ENCODE data around the gene ERC2.

ERC2 gene

DNA sequence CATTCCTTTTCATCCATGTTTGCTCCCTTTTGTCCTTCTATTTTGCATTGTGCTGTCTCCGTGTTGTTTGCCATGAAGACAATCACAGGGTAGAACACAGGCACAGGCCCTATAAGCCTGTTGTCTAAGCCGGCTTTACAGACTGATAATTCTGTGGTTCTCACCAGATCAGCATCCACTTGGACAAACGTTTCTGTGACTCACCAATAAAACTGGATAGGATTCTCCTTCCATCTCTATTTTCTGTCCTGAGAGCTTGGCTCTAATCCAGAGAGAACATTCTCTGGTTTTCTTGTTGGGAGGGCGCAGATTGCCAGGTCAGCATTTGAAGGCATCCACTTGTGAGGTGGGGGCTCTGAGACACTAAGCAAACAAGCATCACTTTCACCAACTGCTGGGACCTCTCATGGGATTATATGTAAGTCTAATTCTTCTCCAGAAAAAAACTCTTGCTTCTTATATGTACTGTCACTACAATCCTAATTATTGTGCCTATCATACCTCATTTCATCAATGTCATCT lies 101.6 kb downstream of the ERC2 start:
- ATAC-seq (no peak), DNase-seq (no peak)
- no peaks in the 10 kb centered on the region for H3K4me1 Mint-ChIP-seq
- H3K36me3 Mint-ChIP-seq (ENCODE audit: low read depth) = no peaks in the 10 kb centered on the region
- no peak overlapping the region for H3K4me3 Mint-ChIP-seq
- H3K9me3 Mint-ChIP-seq = no peaks in the 10 kb centered on the region
- H3K27me3 Mint-ChIP-seq = peaks cover 14% of the 10 kb centered on the region
- no peak overlapping the region for H3K27ac Mint-ChIP-seq

GRCh38 chr3:56365905-56366640 lies 102.2 kb downstream of the ERC2 start:
- no peak for ATAC-seq
- Mint-ChIP-seq H3K27me3 (peaks cover 14% of the 10 kb centered on the region), H3K9me3 (peaks cover 1% of the 10 kb centered on the region), H3K4me1 (no peaks in the 10 kb centered on the region), H3K36me3 (ENCODE audit: low read depth) (no peaks in the 10 kb centered on the region), H3K4me3 (no peak overlapping the region), H3K27ac (no peak overlapping the region)
- no peak for DNase-seq

GRCh38 chr3:56364665-56365064 lies 103.6 kb downstream of the ERC2 start:
- H3K9me3 Mint-ChIP-seq = peaks cover 4% of the 10 kb centered on the region

GRCh38 chr3:56363720-56364119 lies 104.5 kb downstream of the ERC2 start:
- Mint-ChIP-seq H3K27ac (no peak overlapping the region), H3K27me3 (peaks cover 14% of the 10 kb centered on the region), H3K9me3 (peaks cover 4% of the 10 kb centered on the region), H3K36me3 (ENCODE audit: low read depth) (no peaks in the 10 kb centered on the region), H3K4me1 (no peaks in the 10 kb centered on the region), H3K4me3 (no peak overlapping the region)
- DNase-seq = no peak
- ATAC-seq = no peak

More at GRCh38 chr3:56364665-56365064, 103.6 kb downstream of the ERC2 start:
- no peak for DNase-seq
- no peaks in the 10 kb centered on the region for H3K4me1 Mint-ChIP-seq
- H3K27ac Mint-ChIP-seq = no peak overlapping the region
- no peaks in the 10 kb centered on the region for H3K36me3 Mint-ChIP-seq (ENCODE audit: low read depth)
- H3K27me3 Mint-ChIP-seq = peaks cover 14% of the 10 kb centered on the region
- no peak overlapping the region for H3K4me3 Mint-ChIP-seq
- no peak for ATAC-seq

DNA sequence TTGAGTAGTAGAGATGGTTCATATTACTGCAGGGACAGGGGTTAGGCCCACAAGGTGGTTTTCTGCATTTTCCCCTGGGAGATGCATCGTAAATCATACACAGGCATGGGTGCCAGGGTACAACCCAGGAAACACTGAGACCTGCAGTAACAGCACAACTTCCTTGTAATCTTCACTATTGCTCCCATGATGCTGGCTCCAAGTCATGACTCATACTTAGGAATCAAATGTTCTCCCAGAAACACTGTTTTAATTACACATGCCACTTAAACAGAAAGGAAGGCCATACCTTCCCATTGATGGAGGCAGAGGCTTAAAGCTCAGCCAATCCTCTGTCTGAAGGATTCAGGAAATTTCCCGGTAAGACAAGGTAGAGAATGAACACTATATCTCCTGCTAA lies 106.5 kb downstream of the ERC2 start:
- peaks cover 4% of the 10 kb centered on the region for H3K9me3 Mint-ChIP-seq
- no peak overlapping the region for H3K27ac Mint-ChIP-seq
- H3K36me3 Mint-ChIP-seq (ENCODE audit: low read depth) = no peaks in the 10 kb centered on the region
- peaks cover 14% of the 10 kb centered on the region for H3K27me3 Mint-ChIP-seq
- no peak overlapping the region for H3K4me3 Mint-ChIP-seq
- DNase-seq = no peak
- no peak for ATAC-seq
- H3K4me1 Mint-ChIP-seq = no peaks in the 10 kb centered on the region

DNA sequence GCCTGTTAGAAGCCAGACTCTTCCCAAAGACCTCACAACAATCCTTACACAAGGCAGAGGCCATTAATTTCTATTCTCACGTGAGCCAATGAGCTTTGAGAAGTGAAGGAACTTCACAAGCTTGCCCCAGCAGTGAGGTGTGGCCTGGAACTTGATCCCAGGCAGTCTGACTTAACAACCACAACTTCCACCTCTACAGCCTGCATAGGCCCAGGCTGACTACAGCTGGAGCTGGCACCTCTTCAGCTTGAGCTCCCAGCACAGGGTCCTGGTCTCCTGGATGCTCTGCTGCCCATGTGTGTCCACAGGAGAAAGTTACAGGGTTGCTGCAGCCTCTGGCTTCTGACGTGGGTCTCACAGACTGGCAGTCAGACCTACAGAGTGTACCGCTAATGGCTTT lies 111.0 kb downstream of the ERC2 start:
- H3K27me3 Mint-ChIP-seq = peaks cover 10% of the 10 kb centered on the region
- no peak overlapping the region for H3K4me3 Mint-ChIP-seq
- H3K4me1 Mint-ChIP-seq = no peaks in the 10 kb centered on the region
- DNase-seq (no peak), ATAC-seq (no peak)
- no peak overlapping the region for H3K27ac Mint-ChIP-seq
- H3K36me3 Mint-ChIP-seq (ENCODE audit: low read depth) = no peaks in the 10 kb centered on the region
- H3K9me3 Mint-ChIP-seq = peaks cover 4% of the 10 kb centered on the region

- Mint-ChIP-seq H3K4me1 (no peaks in the 10 kb centered on the region), H3K9me3 (peaks cover 4% of the 10 kb centered on the region), H3K4me3 (no peak overlapping the region), H3K27me3 (peaks cover 5% of the 10 kb centered on the region), H3K36me3 (ENCODE audit: low read depth) (no peaks in the 10 kb centered on the region), H3K27ac (no peak overlapping the region)
- DNase-seq = no peak
- ATAC-seq = no peak
These were observed 111.5 kb downstream of the ERC2 start for GRCh38 chr3:56356808-56357207.

GRCh38 chr3:56355570-56356185 lies 112.6 kb downstream of the ERC2 start:
- no peak for DNase-seq

DNA sequence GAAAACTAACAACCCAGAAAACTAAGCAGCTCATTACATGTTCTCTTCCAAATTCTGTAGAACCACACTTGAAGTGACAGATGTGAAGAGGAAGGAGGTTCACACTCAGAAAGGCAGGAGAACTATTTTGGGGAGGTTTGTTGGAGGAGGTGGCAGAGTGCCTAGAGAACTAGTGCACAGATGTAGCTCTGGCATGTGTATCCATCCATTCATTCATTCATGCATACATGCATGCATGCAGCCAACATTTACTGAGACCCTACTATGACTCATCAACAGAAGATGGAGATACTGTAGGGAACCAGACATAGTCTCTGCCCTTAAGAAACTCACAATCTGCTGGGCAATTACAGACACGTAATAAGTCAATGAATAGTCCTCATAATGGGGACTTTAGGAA lies 116.7 kb downstream of the ERC2 start:
- no peak for DNase-seq
- Mint-ChIP-seq H3K27ac (no peak overlapping the region), H3K4me1 (no peaks in the 10 kb centered on the region), H3K36me3 (ENCODE audit: low read depth) (no peaks in the 10 kb centered on the region), H3K9me3 (no peaks in the 10 kb centered on the region), H3K4me3 (no peak overlapping the region), H3K27me3 (no peaks in the 10 kb centered on the region)
- no peak for ATAC-seq

More at GRCh38 chr3:56355570-56356185, 112.6 kb downstream of the ERC2 start:
- H3K27ac Mint-ChIP-seq = no peak overlapping the region
- ATAC-seq = no peak
- no peak overlapping the region for H3K4me3 Mint-ChIP-seq
- H3K9me3 Mint-ChIP-seq = no peaks in the 10 kb centered on the region
- H3K27me3 Mint-ChIP-seq = no peaks in the 10 kb centered on the region
- H3K4me1 Mint-ChIP-seq = no peaks in the 10 kb centered on the region
- no peaks in the 10 kb centered on the region for H3K36me3 Mint-ChIP-seq (ENCODE audit: low read depth)

DNA sequence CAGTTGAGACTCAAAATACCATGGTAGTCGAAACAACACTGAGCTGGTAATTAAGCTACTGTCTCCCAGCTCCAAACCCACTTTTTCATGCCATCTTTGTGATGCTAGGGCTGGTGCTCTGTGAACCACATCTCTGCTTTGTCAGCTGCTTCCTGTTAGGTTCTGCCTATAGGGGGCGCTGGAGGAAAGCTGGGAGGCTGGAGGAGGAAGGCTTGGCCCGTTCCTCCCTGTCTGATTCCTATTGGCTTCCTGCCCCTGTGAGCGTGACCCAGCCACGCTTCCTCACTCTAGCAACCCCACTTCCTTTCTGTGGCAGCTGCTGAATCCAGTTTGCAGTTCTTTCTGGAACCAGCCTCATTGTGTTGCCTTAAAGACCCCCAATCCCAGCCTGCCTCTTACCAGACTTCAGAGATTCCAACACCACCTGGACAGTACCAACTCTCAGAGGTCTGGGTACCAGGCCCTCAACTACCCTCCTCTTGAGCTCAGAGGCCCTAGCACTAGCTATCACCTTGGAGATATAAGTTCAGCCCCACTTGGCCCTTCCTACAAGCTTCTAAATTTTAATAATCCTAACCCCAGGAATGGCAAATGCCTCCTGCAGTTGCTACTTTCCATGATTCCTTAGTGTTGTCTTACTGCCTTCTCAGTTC lies 120.9 kb downstream of the ERC2 start:
- Mint-ChIP-seq H3K4me1 (no peaks in the 10 kb centered on the region), H3K36me3 (ENCODE audit: low read depth) (no peaks in the 10 kb centered on the region), H3K27me3 (peaks cover 17% of the 10 kb centered on the region), H3K4me3 (no peak overlapping the region), H3K27ac (no peak overlapping the region), H3K9me3 (no peaks in the 10 kb centered on the region)
- DNase-seq = peak; percentile 42
- ATAC-seq = no peak

DNA sequence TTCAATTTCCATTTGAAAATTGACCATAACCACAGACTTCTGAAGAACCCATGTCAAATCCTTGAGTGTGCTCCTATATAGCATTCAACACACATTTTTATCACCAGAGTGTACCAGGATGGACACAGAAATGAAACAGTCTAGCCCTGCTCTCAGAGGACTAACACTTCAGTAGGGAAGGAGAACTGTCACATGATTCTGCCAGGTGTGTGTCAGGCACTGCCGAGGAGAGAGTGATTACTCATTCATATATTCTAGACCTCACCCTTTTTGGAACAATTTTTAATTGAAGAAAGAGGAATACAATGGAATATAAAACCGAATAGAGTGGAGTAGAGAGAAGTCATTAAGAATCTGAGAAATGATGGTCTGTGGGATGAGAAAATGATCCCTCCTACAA lies 125.8 kb downstream of the ERC2 start:
- no peaks in the 10 kb centered on the region for H3K4me1 Mint-ChIP-seq
- ATAC-seq (no peak), DNase-seq (no peak)
- peaks cover 22% of the 10 kb centered on the region for H3K27me3 Mint-ChIP-seq
- no peak overlapping the region for H3K27ac Mint-ChIP-seq
- H3K4me3 Mint-ChIP-seq = no peak overlapping the region
- H3K36me3 Mint-ChIP-seq (ENCODE audit: low read depth) = no peaks in the 10 kb centered on the region
- no peaks in the 10 kb centered on the region for H3K9me3 Mint-ChIP-seq

DNA sequence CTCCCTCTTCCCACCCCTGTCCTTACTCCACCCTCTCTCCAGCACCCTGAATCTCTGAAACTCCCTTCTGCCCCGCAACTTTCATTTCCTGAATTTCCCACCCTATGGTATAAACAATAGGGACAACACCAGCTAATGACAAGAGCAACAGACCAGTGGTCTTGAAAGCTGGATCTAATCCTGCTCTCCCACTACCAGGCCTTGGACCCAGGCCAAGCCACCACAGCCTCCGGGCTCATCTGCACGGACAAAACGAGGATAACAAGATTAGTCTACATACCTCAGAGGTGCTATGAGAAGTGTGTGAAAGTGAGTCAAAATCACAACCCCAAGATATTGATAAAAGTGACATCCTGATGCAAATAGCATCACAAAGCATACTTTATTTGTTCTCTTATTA lies 128.6 kb downstream of the ERC2 start:
- no peak overlapping the region for H3K27ac Mint-ChIP-seq
- H3K9me3 Mint-ChIP-seq = no peaks in the 10 kb centered on the region
- no peaks in the 10 kb centered on the region for H3K36me3 Mint-ChIP-seq (ENCODE audit: low read depth)
- H3K4me3 Mint-ChIP-seq = no peak overlapping the region
- H3K27me3 Mint-ChIP-seq = peaks cover 15% of the 10 kb centered on the region
- no peak for DNase-seq
- ATAC-seq = no peak
- H3K4me1 Mint-ChIP-seq = no peaks in the 10 kb centered on the region

- H3K9me3 Mint-ChIP-seq = no peaks in the 10 kb centered on the region
- no peak overlapping the region for H3K27ac Mint-ChIP-seq
- H3K4me1 Mint-ChIP-seq = no peaks in the 10 kb centered on the region
- DNase-seq (no peak), ATAC-seq (no peak)
- peaks cover 14% of the 10 kb centered on the region for H3K27me3 Mint-ChIP-seq
- H3K4me3 Mint-ChIP-seq = no peak overlapping the region
- H3K36me3 Mint-ChIP-seq (ENCODE audit: low read depth) = no peaks in the 10 kb centered on the region
These were observed 129.0 kb downstream of the ERC2 start for GRCh38 chr3:56339244-56339643.

- ATAC-seq = no peak
- Mint-ChIP-seq H3K4me3 (no peak overlapping the region), H3K27ac (no peak overlapping the region), H3K36me3 (ENCODE audit: low read depth) (no peaks in the 10 kb centered on the region), H3K9me3 (no peaks in the 10 kb centered on the region), H3K27me3 (peaks cover 11% of the 10 kb centered on the region), H3K4me1 (no peaks in the 10 kb centered on the region)
- DNase-seq = no peak
These were observed 132.2 kb downstream of the ERC2 start for GRCh38 chr3:56336023-56336422.

DNA sequence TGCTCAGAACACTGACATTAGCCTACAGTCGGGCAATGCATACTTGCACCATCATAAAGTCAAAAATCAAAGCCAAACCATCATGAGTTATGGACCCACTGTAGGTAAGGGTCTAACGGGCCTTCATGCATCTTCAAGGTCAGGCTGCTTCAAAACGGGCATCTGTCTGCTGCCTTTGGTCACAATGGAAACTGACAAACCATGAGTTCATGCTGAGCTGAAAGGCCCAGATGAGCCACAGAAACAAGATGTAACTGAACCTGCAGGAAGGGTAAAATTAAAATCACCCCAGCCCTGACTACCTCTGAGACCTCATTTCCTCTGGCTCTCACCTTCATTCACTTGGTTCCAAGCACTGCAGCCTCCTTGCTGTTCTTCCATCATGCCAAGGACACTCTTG lies 143.8 kb downstream of the ERC2 start:
- H3K27me3 Mint-ChIP-seq = no peaks in the 10 kb centered on the region
- H3K9me3 Mint-ChIP-seq = no peaks in the 10 kb centered on the region
- peaks cover 9% of the 10 kb centered on the region for H3K4me1 Mint-ChIP-seq
- ATAC-seq (no peak), DNase-seq (no peak)
- H3K27ac Mint-ChIP-seq = no peak overlapping the region
- H3K4me3 Mint-ChIP-seq = no peak overlapping the region
- H3K36me3 Mint-ChIP-seq (ENCODE audit: low read depth) = no peaks in the 10 kb centered on the region

Measured in activated naive CD8-positive, alpha-beta T cell treated with anti-CD3 and anti-CD28 coated beads, Interleukin-2, amount 50 U/mL, for 24 hours (primary cell).